ENCODE data around the gene AHDC1. TPM values are rescaled to one million over a fixed set of nuclear protein-coding genes. Genes with fewer than 3 reads are reported as not detected.

Gene AHDC1
- total and polyA plus RNA-seq, 2 of the 13 experiments (the other 11 are each of a cell fraction or from before 2014, with no cell fraction given): 1.0 to 2.7 TPM

GRCh38 chr1:27566462-27567145 lies 37.3 kb downstream of the AHDC1 start:
- no peak overlapping the region for H2AFZ ChIP-seq (ENCODE audit: low read length)
- ChIA-PET POLR2A (interaction anchor here (2.5 to 3.9 kb wide), 2 partner anchors 12 to 39 kb away, joined by 15 to 38 read pairs; partner anchors contain the start of gene AHDC1), CTCF (ENCODE audit: low intra/inter-chr PET ratio, low total read pairs) (no interaction called here)
- no TSS peak for BruUV-seq (replicated peaks)
- H3K4me1 ChIP-seq (ENCODE audit: insufficient read depth, low read length): peaks cover 96% of the 10 kb centered on the region
- TF ChIP-seq KAT2B (IDR thresholded peaks at IDR 0.05; ENCODE audit: borderline replicate concordance, low read depth, low read length) (no peak), ZNF687 (CRISPR knock-in tag; IDR thresholded peaks at IDR 0.05) (0 out of 2 replicates have a peak, but pooled peaks have one; percentile 25), ESRRA (CRISPR knock-in tag; IDR thresholded peaks at IDR 0.05; ENCODE audit: low read depth) (no peak)
- WGBS (ENCODE audit: low lambda C conversion rate): 86% methylated on average over 11 of the region's 13 CpGs
- H3K27me3 ChIP-seq (ENCODE audit: control insufficient read depth in 1 of 2, insufficient read depth in 2 of 2, low read length in 2 of 2): no peaks in the 10 kb centered on the region
- no peaks in the 10 kb centered on the region for H3K9me3 ChIP-seq (ENCODE audit: low read length)
- peaks cover 19% of the 10 kb centered on the region for H3K79me2 ChIP-seq (ENCODE audit: insufficient read depth, low read length)
- ATAC-seq (no peak), FAIRE-seq (no peak), DNase-seq (ENCODE audit: low spot score) (no peak)
- H3K4me3 ChIP-seq (replicated peaks in 1 of 3; ENCODE audit: insufficient read depth in 1 of 3, low read depth in 2 of 3, low read length in 3 of 3): no peak overlapping the region
- H3K27ac ChIP-seq (ENCODE audit: extremely low read length, insufficient read depth, low read length): no peak overlapping the region
- H4K20me1 ChIP-seq (ENCODE audit: insufficient read depth, low read length): peaks cover 8% of the 10 kb centered on the region
- no peaks in the 10 kb centered on the region for H3K36me3 ChIP-seq (replicated peaks in 1 of 2; ENCODE audit: control insufficient read depth in 1 of 2, insufficient read depth in 2 of 2, low read length in 2 of 2)
- intact Hi-C loops (cut with micrococcal nuclease; ENCODE audit: unreplicated experiment): loop anchor here (5.0 kb wide), 1 partner anchor 36 kb away; the partner anchor contains the start of gene AHDC1
- no peak overlapping the region for H3K4me2 ChIP-seq (ENCODE audit: low read depth, low read length)
- in situ Hi-C loops (cut with HindIII; ENCODE audit: extremely low pct_ligation_motif_present, low pct_unique_long_range_greater_than_20kb): no loop called here
- no peak overlapping the region for H3K9ac ChIP-seq (ENCODE audit: insufficient read depth, low read depth, low read length)

Data from HepG2 (cell line).